ENCODE results near the gene NT5DC4. TPM values are rescaled to one million over a fixed set of nuclear protein-coding genes. Genes with fewer than 3 reads are reported as not detected.
A peak's percentile ranks its signal among the peaks of the same experiment; 100 is the strongest.

The NT5DC4 gene
- total RNA-seq, 1 experiment from 2014 or later = not detected

GRCh38 chr2:112727276-112728028 lies 6.6 kb downstream of the NT5DC4 start:
- ChIA-PET POLR2A (interaction anchor here (0.7 to 6.2 kb wide), 9 partner anchors 10 to 145 kb away, joined by 4 to 53 read pairs (median 8); partner anchors contain the start of gene SLC20A1), CTCF (interaction anchor here (0.6 to 9.7 kb wide), 33 partner anchors 10 to 490 kb away, joined by 3 to 210 read pairs (median 6); partner anchors contain the start of genes CHCHD5 and SLC20A1)
- Mint-ChIP-seq H3K4me3 (ENCODE audit: unreplicated experiment) (no peak overlapping the region), H3K9me3 (ENCODE audit: unreplicated experiment) (no peaks in the 10 kb centered on the region), H3K27me3 (ENCODE audit: insufficient read depth, unreplicated experiment) (no peaks in the 10 kb centered on the region), H3K36me3 (ENCODE audit: insufficient read depth, unreplicated experiment) (no peaks in the 10 kb centered on the region), H3K27ac (ENCODE audit: low read depth, unreplicated experiment) (no peak overlapping the region), H3K4me1 (ENCODE audit: insufficient read depth, unreplicated experiment) (no peaks in the 10 kb centered on the region)
- BruUV-seq (replicated peaks) = no TSS peak
- intact Hi-C loops (cut with micrococcal nuclease) = loop anchor here (2.0 kb wide), 2 partner anchors 71 to 185 kb away; partner anchors contain the start of gene POLR1B
- TF ChIP-seq, protein P1, sequence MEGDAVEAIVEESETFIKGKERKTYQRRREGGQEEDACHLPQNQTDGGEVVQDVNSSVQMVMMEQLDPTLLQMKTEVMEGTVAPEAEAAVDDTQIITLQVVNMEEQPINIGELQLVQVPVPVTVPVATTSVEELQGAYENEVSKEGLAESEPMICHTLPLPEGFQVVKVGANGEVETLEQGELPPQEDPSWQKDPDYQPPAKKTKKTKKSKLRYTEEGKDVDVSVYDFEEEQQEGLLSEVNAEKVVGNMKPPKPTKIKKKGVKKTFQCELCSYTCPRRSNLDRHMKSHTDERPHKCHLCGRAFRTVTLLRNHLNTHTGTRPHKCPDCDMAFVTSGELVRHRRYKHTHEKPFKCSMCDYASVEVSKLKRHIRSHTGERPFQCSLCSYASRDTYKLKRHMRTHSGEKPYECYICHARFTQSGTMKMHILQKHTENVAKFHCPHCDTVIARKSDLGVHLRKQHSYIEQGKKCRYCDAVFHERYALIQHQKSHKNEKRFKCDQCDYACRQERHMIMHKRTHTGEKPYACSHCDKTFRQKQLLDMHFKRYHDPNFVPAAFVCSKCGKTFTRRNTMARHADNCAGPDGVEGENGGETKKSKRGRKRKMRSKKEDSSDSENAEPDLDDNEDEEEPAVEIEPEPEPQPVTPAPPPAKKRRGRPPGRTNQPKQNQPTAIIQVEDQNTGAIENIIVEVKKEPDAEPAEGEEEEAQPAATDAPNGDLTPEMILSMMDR (IDR thresholded peaks at IDR 0.05; ENCODE audit: unreplicated experiment) = no peak
- no peak for DNase-seq (ENCODE audit: unreplicated experiment)

GRCh38 chr2:112728029-112728362 lies 7.2 kb downstream of the NT5DC4 start:
- TF ChIP-seq, protein P1 (IDR thresholded peaks at IDR 0.05; ENCODE audit: unreplicated experiment) = no peak
- ChIA-PET POLR2A (interaction anchor here (2.2 to 6.2 kb wide), 3 partner anchors 82 to 145 kb away, joined by 5 to 49 read pairs (median 15); partner anchors contain the start of gene SLC20A1), CTCF (interaction anchor here (0.7 to 9.7 kb wide), 18 partner anchors 10 to 489 kb away, joined by 3 to 210 read pairs (median 10); partner anchors contain the start of gene SLC20A1)
- intact Hi-C loops (cut with micrococcal nuclease) = no loop called here
- no peak for DNase-seq (ENCODE audit: unreplicated experiment)
- peak overlapping the region; percentile 61 for H3K27ac Mint-ChIP-seq (ENCODE audit: low read depth, unreplicated experiment)
- H3K36me3 Mint-ChIP-seq (ENCODE audit: insufficient read depth, unreplicated experiment) = no peaks in the 10 kb centered on the region
- no TSS peak for BruUV-seq (replicated peaks)
- H3K27me3 Mint-ChIP-seq (ENCODE audit: insufficient read depth, unreplicated experiment) = no peaks in the 10 kb centered on the region
- H3K9me3 Mint-ChIP-seq (ENCODE audit: unreplicated experiment) = no peaks in the 10 kb centered on the region
- no peaks in the 10 kb centered on the region for H3K4me1 Mint-ChIP-seq (ENCODE audit: insufficient read depth, unreplicated experiment)
- no peak overlapping the region for H3K4me3 Mint-ChIP-seq (ENCODE audit: unreplicated experiment)

DNA sequence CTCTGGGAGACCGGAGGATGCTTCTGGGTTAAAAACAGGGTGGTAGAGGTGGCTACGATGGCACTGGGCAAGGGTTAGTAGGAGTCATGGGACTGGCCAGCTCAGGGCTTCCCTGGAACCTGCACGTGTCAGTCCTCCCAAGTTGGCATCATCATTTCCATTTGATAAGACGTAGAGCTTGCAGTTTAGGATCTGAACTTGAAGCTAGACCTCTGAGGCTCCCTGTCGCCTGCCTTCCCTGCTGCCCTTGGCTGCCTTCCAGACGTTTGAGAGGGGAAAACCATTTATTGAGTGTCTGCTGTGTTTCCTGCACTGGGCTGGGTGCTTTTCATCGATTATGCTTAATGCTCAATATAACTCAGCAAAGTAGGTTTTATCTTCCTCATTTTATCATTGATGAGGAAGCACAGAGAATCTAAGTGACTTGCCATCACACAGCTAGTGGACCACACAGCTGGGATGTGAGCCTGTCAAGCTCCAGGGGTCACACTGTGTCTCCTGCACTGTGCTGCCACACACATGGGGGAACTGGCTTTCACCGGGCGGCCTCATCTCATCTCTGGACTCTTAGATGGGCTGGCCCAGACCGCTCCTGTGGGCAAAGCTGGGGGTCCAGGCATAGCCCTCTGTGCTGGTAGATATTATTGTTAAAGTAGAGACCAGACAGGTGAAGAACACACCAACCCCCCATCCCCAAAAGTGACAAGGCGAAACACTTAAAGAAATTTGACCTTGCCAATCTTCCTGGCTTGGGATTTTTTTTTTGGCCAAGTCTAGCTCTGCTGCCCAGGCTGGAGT lies 7.8 kb downstream of the NT5DC4 start:
- Mint-ChIP-seq H3K27ac (ENCODE audit: low read depth, unreplicated experiment) (peak overlapping the region; percentile 61), H3K9me3 (ENCODE audit: unreplicated experiment) (no peaks in the 10 kb centered on the region), H3K36me3 (ENCODE audit: insufficient read depth, unreplicated experiment) (no peaks in the 10 kb centered on the region), H3K27me3 (ENCODE audit: insufficient read depth, unreplicated experiment) (no peaks in the 10 kb centered on the region), H3K4me1 (ENCODE audit: insufficient read depth, unreplicated experiment) (no peaks in the 10 kb centered on the region), H3K4me3 (ENCODE audit: unreplicated experiment) (no peak overlapping the region)
- ChIA-PET CTCF (interaction anchor here (0.5 to 9.7 kb wide), 17 partner anchors 9 to 606 kb away, joined by 3 to 210 read pairs (median 6); partner anchors contain the start of gene SLC20A1), POLR2A (interaction anchor here (2.2 to 6.2 kb wide), 2 partner anchors 82 to 146 kb away, joined by 5 to 49 read pairs; partner anchors contain the start of gene SLC20A1)
- intact Hi-C loops (cut with micrococcal nuclease) = no loop called here
- BruUV-seq (replicated peaks) = no TSS peak
- DNase-seq (ENCODE audit: unreplicated experiment) = no peak
- TF ChIP-seq, protein P1 (IDR thresholded peaks at IDR 0.05; ENCODE audit: unreplicated experiment) = no peak

DNA sequence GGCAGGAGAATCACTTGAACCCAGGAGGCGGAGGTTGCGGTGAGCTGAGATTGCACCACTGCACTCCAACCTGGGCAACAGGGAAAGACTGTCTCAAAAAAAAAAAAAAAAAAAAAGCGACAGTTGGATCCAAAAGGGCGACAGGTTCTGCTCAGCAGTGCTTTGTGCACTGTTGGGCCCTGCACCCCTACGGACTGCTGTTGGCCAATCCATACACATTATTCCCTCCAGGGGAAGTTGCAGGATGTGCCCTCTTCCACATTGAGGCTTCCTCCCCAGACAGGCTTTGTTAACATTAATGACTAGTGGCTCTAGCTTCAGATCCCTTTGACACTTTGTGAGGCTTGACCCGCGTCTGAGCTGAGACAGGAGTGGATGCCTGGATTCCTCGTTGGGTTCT lies 9.4 kb downstream of the NT5DC4 start:
- no peak for DNase-seq (ENCODE audit: unreplicated experiment)
- H3K36me3 Mint-ChIP-seq (ENCODE audit: insufficient read depth, unreplicated experiment) = no peaks in the 10 kb centered on the region
- H3K9me3 Mint-ChIP-seq (ENCODE audit: unreplicated experiment) = no peaks in the 10 kb centered on the region
- CTCF ChIA-PET = interaction anchor here (0.5 to 9.7 kb wide), 6 partner anchors 19 to 212 kb away, joined by 3 to 210 read pairs (median 18); no protein-coding TSS in a partner anchor
- no peak overlapping the region for H3K4me3 Mint-ChIP-seq (ENCODE audit: unreplicated experiment)
- H3K27ac Mint-ChIP-seq (ENCODE audit: low read depth, unreplicated experiment) = no peak overlapping the region
- no TSS peak for BruUV-seq (replicated peaks)
- H3K4me1 Mint-ChIP-seq (ENCODE audit: insufficient read depth, unreplicated experiment) = no peaks in the 10 kb centered on the region
- intact Hi-C loops (cut with micrococcal nuclease) = no loop called here
- no peaks in the 10 kb centered on the region for H3K27me3 Mint-ChIP-seq (ENCODE audit: insufficient read depth, unreplicated experiment)
- POLR2A ChIA-PET = interaction anchor here (6.2 kb wide), 1 partner anchor 84 kb away, joined by 49 read pairs; the partner anchor contains the start of gene SLC20A1
- TF ChIP-seq, protein P1 (IDR thresholded peaks at IDR 0.05; ENCODE audit: unreplicated experiment) = no peak

Data from MCF 10A (cell line).